Measurements from ENCODE around the gene FADS2. TPM values are rescaled to one million over a fixed set of nuclear protein-coding genes. Genes with fewer than 3 reads are reported as not detected.

The FADS2 gene
- total RNA-seq, 1 experiment from 2014 or later: 246 TPM

GRCh38 chr11:61828379-61828628 is 204 bp downstream of the FADS2 start:
- peak overlapping the region; percentile 90 for H3K4me2 ChIP-seq (ENCODE audit: low read length)
- ChIA-PET POLR2A (ENCODE audit: unreplicated experiment) (interaction anchor here (0.6 to 1.6 kb wide), 3 partner anchors 12 to 296 kb away, joined by 3 to 8 read pairs (median 3); no protein-coding TSS in a partner anchor), CTCF (no interaction called here)
- peak overlapping the region; percentile 88 for H3K4me3 ChIP-seq (ENCODE audit: low read length)
- no peaks in the 10 kb centered on the region for H3F3A ChIP-seq (ENCODE audit: low read length, unreplicated experiment)
- H4K20me1 ChIP-seq (ENCODE audit: low read length): peaks cover 36% of the 10 kb centered on the region; the same call in 1 of the 2 replicates
- H3K27ac ChIP-seq (ENCODE audit: low read length): peak overlapping the region; percentile 80
- TF ChIP-seq EZH2phosphoT487 (IDR thresholded peaks at IDR 0.05; ENCODE audit: borderline replicate concordance, low read length) (no peak), CTCF (conservative IDR thresholded peaks at IDR 0.05; ENCODE audit: low read depth, low read length) (no peak), EZH2 (IDR thresholded peaks at IDR 0.05; ENCODE audit: low read length, unreplicated experiment) (no peak)
- H3K9ac ChIP-seq (ENCODE audit: low read length): peak overlapping the region; percentile 80
- intact Hi-C loops (cut with micrococcal nuclease): no loop called here
- H3K36me3 ChIP-seq (ENCODE audit: low read depth, low read length): no peaks in the 10 kb centered on the region
- TSS peak; percentile 28 for BruUV-seq (replicated peaks)
- H3K9me3 ChIP-seq (ENCODE audit: low read length): no peaks in the 10 kb centered on the region
- DNase-seq (no peak), ATAC-seq (no peak)
- no peaks in the 10 kb centered on the region for H3K9me2 ChIP-seq (replicated peaks; ENCODE audit: low read length)
- H3K27me3 ChIP-seq (ENCODE audit: low read length): no peaks in the 10 kb centered on the region
- H3K79me2 ChIP-seq (ENCODE audit: low read length): peaks cover 64% of the 10 kb centered on the region
- peak overlapping the region; percentile 81 for H2AFZ ChIP-seq (ENCODE audit: low read length)
- H3K4me1 ChIP-seq (ENCODE audit: insufficient read depth, low read length): peaks cover 21% of the 10 kb centered on the region

- Histone ChIP-seq H3K4me2 (ENCODE audit: low read length) (peak overlapping the region; percentile 90), H3F3A (ENCODE audit: low read length, unreplicated experiment) (no peaks in the 10 kb centered on the region), H3K4me3 (ENCODE audit: low read length) (peak overlapping the region; percentile 88), H3K9me2 (replicated peaks; ENCODE audit: low read length) (no peaks in the 10 kb centered on the region), H3K79me2 (ENCODE audit: low read length) (peaks cover 69% of the 10 kb centered on the region), H4K20me1 (ENCODE audit: low read length) (peaks cover 36% of the 10 kb centered on the region; the same call in 1 of the 2 replicates), H3K9ac (ENCODE audit: low read length) (peak overlapping the region; percentile 80), H2AFZ (ENCODE audit: low read length) (peak overlapping the region; percentile 81), H3K4me1 (ENCODE audit: insufficient read depth, low read length) (peaks cover 21% of the 10 kb centered on the region), H3K36me3 (ENCODE audit: low read depth, low read length) (no peaks in the 10 kb centered on the region), H3K27ac (ENCODE audit: low read length) (peak overlapping the region; percentile 80), H3K27me3 (ENCODE audit: low read length) (no peaks in the 10 kb centered on the region), H3K9me3 (ENCODE audit: low read length) (no peaks in the 10 kb centered on the region)
- ATAC-seq (peak; percentile 14), DNase-seq (peak; percentile 33)
- ChIA-PET POLR2A (ENCODE audit: unreplicated experiment) (interaction anchor here (0.6 to 1.6 kb wide), 3 partner anchors 13 to 296 kb away, joined by 3 to 8 read pairs (median 3); no protein-coding TSS in a partner anchor), CTCF (interaction anchor here (0.5 to 0.6 kb wide), 2 partner anchors 29 to 31 kb away, joined by 3 to 4 read pairs; no protein-coding TSS in a partner anchor)
- intact Hi-C loops (cut with micrococcal nuclease): no loop called here
- BruUV-seq (replicated peaks): no TSS peak
- TF ChIP-seq CTCF (conservative IDR thresholded peaks at IDR 0.05; ENCODE audit: low read depth, low read length) (peak; percentile 47; the same call in 1 of the 2 replicates), EZH2 (IDR thresholded peaks at IDR 0.05; ENCODE audit: low read length, unreplicated experiment) (no peak)
Observed at GRCh38 chr11:61828629-61829407, 718 bp downstream of the FADS2 start.

GRCh38 chr11:61829806-61830205 is 1.7 kb downstream of the FADS2 start:
- H3K4me2 ChIP-seq (ENCODE audit: low read length): peak overlapping the region; percentile 90
- CTCF ChIA-PET: no interaction called here
- H3K27ac ChIP-seq (ENCODE audit: low read length): no peak overlapping the region

More at GRCh38 chr11:61829806-61830205, 1.7 kb downstream of the FADS2 start:
- Histone ChIP-seq H3K79me2 (ENCODE audit: low read length) (peaks cover 78% of the 10 kb centered on the region), H3K9me3 (ENCODE audit: low read length) (no peaks in the 10 kb centered on the region), H3K9ac (ENCODE audit: low read length) (peak overlapping the region; percentile 80; the same call in 1 of the 2 replicates), H3K36me3 (ENCODE audit: low read depth, low read length) (no peaks in the 10 kb centered on the region), H4K20me1 (ENCODE audit: low read length) (peaks cover 39% of the 10 kb centered on the region; the same call in 1 of the 2 replicates), H3F3A (ENCODE audit: low read length, unreplicated experiment) (no peaks in the 10 kb centered on the region), H3K4me3 (ENCODE audit: low read length) (peak overlapping the region; percentile 88), H3K27me3 (ENCODE audit: low read length) (no peaks in the 10 kb centered on the region), H3K4me1 (ENCODE audit: insufficient read depth, low read length) (peaks cover 21% of the 10 kb centered on the region), H3K9me2 (replicated peaks; ENCODE audit: low read length) (no peaks in the 10 kb centered on the region), H2AFZ (ENCODE audit: low read length) (no peak overlapping the region)
- DNase-seq (no peak), ATAC-seq (no peak)
- no peak for TF ChIP-seq EZH2 (IDR thresholded peaks at IDR 0.05; ENCODE audit: low read length, unreplicated experiment)
- TF ChIP-seq EZH2phosphoT487 (IDR thresholded peaks at IDR 0.05; ENCODE audit: borderline replicate concordance, low read length): no peak
- intact Hi-C loops (cut with micrococcal nuclease): no loop called here
- POLR2A ChIA-PET (ENCODE audit: unreplicated experiment): no interaction called here
- no TSS peak for BruUV-seq (replicated peaks)
